Effector CD8-positive, alpha-beta T cell (primary cell): ENCODE data around the gene AIFM3.

Experiments used
- DNase-seq: peaks from one replicate; lab custom pipeline; 2025; lab: John Stamatoyannopoulos, UW

AIFM3 gene

GRCh38 chr22:21009638-21010425, 42.8 kb downstream of the AIFM3 start:
- DNase-seq, result no peak

GRCh38 chr22:21010426-21011113, 43.5 kb downstream of the AIFM3 start:
- DNase-seq, result no peak

- DNase-seq, result no peak
These were observed 45.7 kb downstream of the AIFM3 start for GRCh38 chr22:21012446-21013407.

GRCh38 chr22:21013657-21014201, 46.7 kb downstream of the AIFM3 start:
- DNase-seq, result no peak

GRCh38 chr22:21014202-21014725, 47.2 kb downstream of the AIFM3 start:
- DNase-seq, result peak; percentile 70

GRCh38 chr22:21014726-21015465, 47.8 kb downstream of the AIFM3 start, which contains the start of gene P2RX6:
TSS of gene P2RX6 (plus strand) at chr22:21015165. CDS start at chr22:21015175, 10 bp downstream.
- DNase-seq, result no peak

GRCh38 chr22:21015466-21016006, 48.5 kb downstream of the AIFM3 start:
- no peak for DNase-seq

GRCh38 chr22:21016644-21017420, 49.8 kb downstream of the AIFM3 start:
- no peak for DNase-seq

GRCh38 chr22:21018314-21018713, 51.3 kb downstream of the AIFM3 start:
- no peak for DNase-seq

GRCh38 chr22:21020802-21021429, 53.9 kb downstream of the AIFM3 start:
- no peak for DNase-seq

GRCh38 chr22:21022507-21022906, 55.5 kb downstream of the AIFM3 start:
- DNase-seq, result no peak

GRCh38 chr22:21022955-21023614, 56.0 kb downstream of the AIFM3 start:
- DNase-seq, result no peak

- no peak for DNase-seq
These were observed 58.2 kb downstream of the AIFM3 start for GRCh38 chr22:21025266-21025665.

GRCh38 chr22:21025763-21026755, 59.0 kb downstream of the AIFM3 start:
- DNase-seq, result no peak

GRCh38 chr22:21026783-21027692, 60.0 kb downstream of the AIFM3 start:
- DNase-seq, result no peak
